ENCODE results near the gene LIPT2.

DNA sequence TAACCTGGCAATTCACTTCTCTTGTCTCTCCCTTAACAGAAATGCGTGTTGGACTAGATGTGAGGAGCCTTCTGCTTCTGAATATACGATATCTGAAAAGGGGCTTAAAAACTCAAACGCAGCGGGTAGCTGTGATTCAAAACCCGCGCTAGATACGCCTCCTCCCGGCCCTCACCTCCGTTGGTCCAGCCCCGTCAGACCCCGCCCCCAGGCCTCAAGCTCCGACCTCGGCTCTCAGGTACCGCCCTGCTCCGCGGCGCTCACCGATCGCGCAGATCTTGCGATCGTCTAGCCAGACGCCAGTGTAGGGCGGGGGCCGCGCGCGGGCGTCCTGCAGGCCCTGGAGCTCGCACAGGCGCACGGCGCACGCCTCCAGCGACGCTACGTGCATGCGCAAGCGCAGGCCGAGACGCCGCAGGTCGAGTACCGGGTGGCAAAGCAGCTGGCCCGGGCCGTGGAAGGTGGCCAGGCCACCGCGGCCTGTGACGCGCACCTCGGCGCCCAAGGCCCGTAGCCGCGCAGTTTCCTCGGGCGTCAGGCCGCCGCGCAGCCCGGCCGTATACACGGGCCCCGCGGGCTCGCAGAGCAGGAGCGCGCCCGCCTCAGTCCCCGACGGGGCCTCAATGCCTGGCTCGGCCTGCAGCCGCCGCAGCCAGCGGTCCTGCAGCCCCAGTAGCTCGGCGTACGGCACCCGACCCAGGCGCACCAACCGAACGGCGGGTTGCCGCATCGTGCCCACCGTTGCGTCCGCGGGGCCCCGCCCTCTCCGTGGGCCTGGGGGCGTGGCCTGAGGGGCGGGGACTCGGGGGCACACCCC is at the start of gene LIPT2:
- no peak for TF ChIP-seq TCF7L2 (IDR thresholded peaks at IDR 0.05; ENCODE audit: borderline replicate concordance, low read depth, low read length)
- no peak; the same call in 1 of the 2 replicates for TF ChIP-seq ZNF76 (tag by site-specific recombination; IDR thresholded peaks at IDR 0.05; ENCODE audit: borderline replicate concordance, low read depth)
- TF ChIP-seq TRIM28 (IDR thresholded peaks at IDR 0.05; ENCODE audit: borderline replicate concordance, low read length): no peak; the same call in 1 of the 2 replicates
- peak; percentile 91 for TF ChIP-seq PRDM10 (tag by site-specific recombination; IDR thresholded peaks at IDR 0.05)
- TF ChIP-seq ZNF768 (tag by site-specific recombination; IDR thresholded peaks at IDR 0.05): 0 out of 2 replicates have a peak, but pooled peaks have one; percentile 29
- TF ChIP-seq CTCF (tag by site-specific recombination; IDR thresholded peaks at IDR 0.05): no peak
- no peak for TF ChIP-seq ZBTB49 (tag by site-specific recombination; IDR thresholded peaks at IDR 0.05; ENCODE audit: low read depth)
- TF ChIP-seq ZNF530 (tag by site-specific recombination; IDR thresholded peaks at IDR 0.05; ENCODE audit: low read depth): no peak

All from HEK293 (cell line).